HepG2 (cell line): ENCODE results near the gene GALP. TPM values are rescaled to one million over a fixed set of nuclear protein-coding genes. Genes with fewer than 3 reads are reported as not detected.

Experiments
- ATAC-seq: fragments of 200-7000 bp; cut with Tn5 transposase; 3 replicates; pipeline ENCODE4 v1.9.1; 2020; ENCODE audit warnings: mild to moderate bottlenecking, moderate library complexity
- BruUV-seq: library from RNA; stranded (reverse); fragments of 400-500 nt; replicated peaks from 2 replicates; lab custom pipeline; 2021; lab: Mats Ljungman, UMichigan
- CTCF ChIA-PET: fragments of 300-600 bp; formaldehyde crosslinking; extraction: SDS; loops from one replicate; lab custom pipeline; 2021; ENCODE audit warnings: low total read pairs, inconsistent platforms, low intra/inter-chr PET ratio; lab: Yijun Ruan, JAX
- POLR2A ChIA-PET: fragments of 350-600 bp; sonication (Branson Sonifier 250); formaldehyde crosslinking; loops from one replicate; lab custom pipeline; 2020; ENCODE audit warnings: antibody characterized with exemption, inconsistent platforms; lab: Yijun Ruan, JAX
- DNase-seq: peaks from one replicate; pipeline ENCODE4 v3.0.0-alpha.2; 2015; ENCODE audit warnings: low spot score
- FAIRE-seq: peaks from 3 replicates; lab custom pipeline; 2011; peaks lifted over from hg19 to GRCh38; lab: Jason Lieb, UNC
- H2AFZ ChIP-seq: one replicate; pipeline ENCODE4 v1.6.1; 2011; ENCODE audit warnings: low read length, inconsistent platforms
- H3K27ac ChIP-seq: fragments of 300-600 bp; 3 replicates; pipeline ENCODE4 v1.8.0; 2011; ENCODE audit warnings: mixed run types, mild to moderate bottlenecking, mixed read lengths, low read length, inconsistent platforms; ENCODE audit not compliant: insufficient read depth; ENCODE audit errors: extremely low read length
- H3K27me3 ChIP-seq, 2 experiments: fragments of 200-600 bp in 1 of 2; 2 replicates in 1 of 2; 3 replicates in 1 of 2; pipeline versions ENCODE4 v1.6.0 to v1.8.0; 2011; ENCODE audit warnings: low read length in 2 of 2, mild to moderate bottlenecking in 2 of 2, moderate library complexity in 2 of 2, inconsistent platforms in 1 of 2; ENCODE audit not compliant: insufficient read depth in 2 of 2, control insufficient read depth in 1 of 2
- H3K36me3 ChIP-seq, 2 experiments: fragments of 200-600 bp in 1 of 2; replicated peaks in 1 of 2; 2 replicates in 1 of 2; 3 replicates in 1 of 2; pipeline versions ENCODE4 v1.5.1 to v1.8.0; 2011; ENCODE audit warnings: low read length in 2 of 2, inconsistent platforms in 1 of 2; ENCODE audit not compliant: insufficient read depth in 2 of 2, control insufficient read depth in 1 of 2
- H3K4me1 ChIP-seq: 2 replicates; pipeline ENCODE4 v1.5.1; 2012; ENCODE audit warnings: low read length, inconsistent platforms; ENCODE audit not compliant: insufficient read depth
- H3K4me2 ChIP-seq: 2 replicates; pipeline ENCODE4 v1.6.0; 2011; ENCODE audit warnings: low read depth, low read length, inconsistent platforms
- H3K4me3 ChIP-seq, 3 experiments: fragments of 200-600 bp in 1 of 3; sonication (generic), shearing (Covaris generic) in 1 of 3; replicated peaks in 1 of 3; 2 replicates each; pipeline ENCODE4 v1.5.1; 2011 to 2016; ENCODE audit warnings: low read length in 3 of 3, inconsistent platforms in 2 of 3, low read depth in 2 of 3, mild to moderate bottlenecking in 2 of 3, control low read depth in 1 of 3, mixed read lengths in 1 of 3; ENCODE audit not compliant: insufficient read depth in 1 of 3
- H3K79me2 ChIP-seq: one replicate; pipeline ENCODE4 v1.6.1; 2011; ENCODE audit warnings: low read length, inconsistent platforms; ENCODE audit not compliant: insufficient read depth
- H3K9ac ChIP-seq: 2 replicates; pipeline ENCODE4 v1.6.0; 2011; ENCODE audit warnings: mild to moderate bottlenecking, low read depth, low read length, inconsistent platforms; ENCODE audit not compliant: insufficient read depth
- H3K9me3 ChIP-seq: 2 replicates; pipeline ENCODE4 v1.5.1; 2012; ENCODE audit warnings: mild to moderate bottlenecking, low read length
- H4K20me1 ChIP-seq: 2 replicates; pipeline ENCODE4 v1.6.0; 2011; ENCODE audit warnings: inconsistent platforms, mild to moderate bottlenecking, low read length, moderate library complexity; ENCODE audit not compliant: insufficient read depth
- AHR ChIP-seq: IDR thresholded peaks from 2 replicates; pipeline ENCODE4 v1.6.1; 2018; ENCODE audit warnings: missing genetic modification reagents, missing compliant biosample characterization
- CBFB ChIP-seq: sonication (generic); formaldehyde crosslinking; IDR thresholded peaks from 2 replicates; pipeline ENCODE4 v1.4.0; 2020; ENCODE audit warnings: missing genetic modification reagents
- DRAP1 ChIP-seq: IDR thresholded peaks from 2 replicates; pipeline ENCODE4 v1.6.1; 2016; ENCODE audit warnings: missing genetic modification reagents, missing compliant biosample characterization
- ESRRA ChIP-seq: sonication (generic); formaldehyde crosslinking; IDR thresholded peaks from 2 replicates; pipeline ENCODE4 v1.5.1; 2020; ENCODE audit warnings: mild to moderate bottlenecking, low read depth, missing genetic modification reagents
- FIP1L1 ChIP-seq: fragments of 200-400 bp; formaldehyde crosslinking; IDR thresholded peaks from 2 replicates; pipeline ENCODE4 v1.6.1; 2018; ENCODE audit warnings: low read depth, mild to moderate bottlenecking, low read length, moderate library complexity, borderline replicate concordance; ENCODE audit not compliant: insufficient read depth
- HNRNPL ChIP-seq: fragments of 200-400 bp; formaldehyde crosslinking; IDR thresholded peaks from 2 replicates; pipeline ENCODE4 v1.6.1; 2017; ENCODE audit warnings: mild to moderate bottlenecking, low read depth, low read length
- ISX ChIP-seq: sonication (generic); formaldehyde crosslinking; conservative IDR thresholded peaks from 2 replicates; pipeline ENCODE4 v1.5.0; 2020; ENCODE audit warnings: missing genetic modification reagents
- NBN ChIP-seq: fragments of 450-650 bp; conservative IDR thresholded peaks from 2 replicates; pipeline ENCODE4 v1.6.1; 2017
- NCOA1 ChIP-seq: sonication (generic); formaldehyde crosslinking; IDR thresholded peaks from 2 replicates; pipeline ENCODE4 v1.9.0; 2021; ENCODE audit warnings: missing genetic modification reagents
- THAP9 ChIP-seq: sonication (generic); formaldehyde crosslinking; IDR thresholded peaks from 2 replicates; pipeline ENCODE4; 2020; ENCODE audit warnings: missing genetic modification reagents, mild to moderate bottlenecking, borderline replicate concordance
- TRIM24 ChIP-seq: sonication (generic); formaldehyde crosslinking; IDR thresholded peaks from 2 replicates; pipeline ENCODE4 v1.8.0; 2022; ENCODE audit warnings: mild to moderate bottlenecking, missing genetic modification reagents
- TSC22D2 ChIP-seq: sonication (generic); formaldehyde crosslinking; IDR thresholded peaks from 2 replicates; pipeline ENCODE4 v1.5.1; 2020; ENCODE audit warnings: missing genetic modification reagents, mild to moderate bottlenecking, borderline replicate concordance
- ZFP36L2 ChIP-seq: sonication (generic); formaldehyde crosslinking; IDR thresholded peaks from 2 replicates; pipeline ENCODE4 v1.4.0; 2020; ENCODE audit warnings: missing genetic modification reagents
- ZFX ChIP-seq: sonication (generic); formaldehyde crosslinking; IDR thresholded peaks from 2 replicates; pipeline ENCODE4 v1.4.0; 2020; ENCODE audit warnings: mild to moderate bottlenecking, low read depth, missing genetic modification reagents, moderate library complexity
- ZNF260 ChIP-seq: sonication (generic); formaldehyde crosslinking; IDR thresholded peaks from 2 replicates; pipeline ENCODE4 v1.4.0; 2020; ENCODE audit warnings: missing genetic modification reagents, low read depth, mild to moderate bottlenecking, borderline replicate concordance
- WGBS: methylation state at CpG from one replicate; pipeline ENCODE4 v1.1.6; 2017; ENCODE audit warnings: low lambda C conversion rate; 5-methylcytosine and 5-hydroxymethylcytosine counted together
- in situ Hi-C: cut with HindIII; loops from 2 replicates; pipeline ENCODE4 v1.10.0; 2017; ENCODE audit warnings: low pct_unique_long_range_greater_than_20kb; ENCODE audit not compliant: extremely low pct_ligation_motif_present
- intact Hi-C: fragments of 100-400 bp; cut with micrococcal nuclease; formaldehyde crosslinking; loops from one replicate; pipeline ENCODE4 v1.10.0; 2022; ENCODE audit not compliant: unreplicated experiment
- polyA plus RNA-seq, 8 experiments: library from polyadenylated mRNA; depleted of rRNA in 3 of 8; stranded (reverse) in 7 of 8; unstranded in 1 of 8; fragments of >200 nt; fragmentation: Illumina TruSeq in 4 of 8; extraction: Trizol in 4 of 8; gene quantifications; 2 replicates each; pipeline versions ENCODE4 v1.2.1 to v1.2.3, GENCODE V29; 2011 to 2016; ENCODE audit warnings: low read depth in 4 of 8, missing spikeins in 1 of 8, mixed read lengths in 1 of 8; ENCODE audit not compliant: insufficient read depth in 1 of 8
- total RNA-seq, 5 experiments: library from RNA; depleted of rRNA; stranded (reverse); fragments of >200 nt; fragmentation: Illumina TruSeq; extraction: Trizol; gene quantifications; 2 replicates each; pipeline ENCODE4 v1.2.3, GENCODE V29; 2016; ENCODE audit warnings: low read depth in 1 of 5
- TF ChIP-seq, protein P1 (sequence below): IDR thresholded peaks from 2 replicates; pipeline ENCODE4 v1.6.1; 2016; ENCODE audit warnings: low read depth, control low read depth
- TF ChIP-seq, protein P2 (sequence below): sonication (generic); formaldehyde crosslinking; IDR thresholded peaks from 2 replicates; pipeline ENCODE4 v1.5.1; 2020; ENCODE audit warnings: mild to moderate bottlenecking, moderate library complexity, missing genetic modification reagents

The GALP gene
- total and polyA plus RNA-seq, 2 of the 13 experiments (the other 11 are each of a cell fraction or from before 2014, with no cell fraction given), result not detected

GRCh38 chr19:56140583-56141416 lies 35.0 kb upstream of the GALP start, which contains the start of gene ZNF444:
ZNF444 (plus strand) TSS chr19:56141287; CDS start chr19:56146912, 5,625 bp downstream.
- Histone ChIP-seq H3K4me1 (peaks cover 86% of the 10 kb centered on the region), H3K4me3 (peak within 1 kb of the TSS; percentile 72 to 84 (median 83)), H3K4me2 (peak within 1 kb of the TSS; percentile 94), H3K79me2 (peaks cover 35% of the 10 kb centered on the region), H3K9ac (peak within 1 kb of the TSS; percentile 98), H3K27me3 (no peaks in the 10 kb centered on the region; a peak in 1 of 5 replicates), H2AFZ (no peak within 1 kb of the TSS), H3K27ac (peak within 1 kb of the TSS; percentile 100), H3K9me3 (no peaks in the 10 kb centered on the region), H3K36me3 (peaks cover 0 to 4% of the 10 kb centered on the region in 2 experiments; a peak in 1 of 5 replicates), H4K20me1 (no peaks in the 10 kb centered on the region)
- ATAC-seq (peak; percentile 83), FAIRE-seq (peak; percentile 97), DNase-seq (peak; percentile 98)
- in situ Hi-C loops, result no loop called here
- BruUV-seq, result no TSS peak
- WGBS, result 1% methylated on average over 53 of the region's 56 CpGs
- POLR2A ChIA-PET, result interaction anchor here (0.6 to 4.9 kb wide), 9 partner anchors 9 to 934 kb away, joined by 3 to 113 read pairs (median 18); partner anchors contain the start of gene ZNF787
- intact Hi-C loops, result loop anchor here (1.0 to 2.0 kb wide), 2 partner anchors 19 to 30 kb away; partner anchors contain the start of gene ZNF787
- CTCF ChIA-PET, result no interaction called here
- peak; percentile 60; the same call in 1 of the 2 replicates for TF ChIP-seq CBFB (CRISPR knock-in tag)
- TF ChIP-seq ZFP36L2 (CRISPR knock-in tag), result no peak
- no peak for TF ChIP-seq TRIM24 (CRISPR knock-in tag)
- peak; percentile 91 for TF ChIP-seq HNRNPL
- TF ChIP-seq THAP9 (CRISPR knock-in tag), result peak; percentile 82; the same call in 1 of the 2 replicates
- no peak for TF ChIP-seq ESRRA (CRISPR knock-in tag)
- TF ChIP-seq TSC22D2 (CRISPR knock-in tag), result 0 out of 2 replicates have a peak, but pooled peaks have one; percentile 44
- TF ChIP-seq ZFX (CRISPR knock-in tag), result peak; percentile 70; the same call in 1 of the 2 replicates
- peak; percentile 65 for TF ChIP-seq DRAP1 (CRISPR knock-in tag)
- no peak for TF ChIP-seq NBN
- no peak for TF ChIP-seq AHR (CRISPR knock-in tag)
- TF ChIP-seq, protein P1, sequence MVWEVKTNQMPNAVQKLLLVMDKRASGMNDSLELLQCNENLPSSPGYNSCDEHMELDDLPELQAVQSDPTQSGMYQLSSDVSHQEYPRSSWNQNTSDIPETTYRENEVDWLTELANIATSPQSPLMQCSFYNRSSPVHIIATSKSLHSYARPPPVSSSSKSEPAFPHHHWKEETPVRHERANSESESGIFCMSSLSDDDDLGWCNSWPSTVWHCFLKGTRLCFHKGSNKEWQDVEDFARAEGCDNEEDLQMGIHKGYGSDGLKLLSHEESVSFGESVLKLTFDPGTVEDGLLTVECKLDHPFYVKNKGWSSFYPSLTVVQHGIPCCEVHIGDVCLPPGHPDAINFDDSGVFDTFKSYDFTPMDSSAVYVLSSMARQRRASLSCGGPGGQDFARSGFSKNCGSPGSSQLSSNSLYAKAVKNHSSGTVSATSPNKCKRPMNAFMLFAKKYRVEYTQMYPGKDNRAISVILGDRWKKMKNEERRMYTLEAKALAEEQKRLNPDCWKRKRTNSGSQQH (CRISPR knock-in tag), result no peak
- TF ChIP-seq ISX (CRISPR knock-in tag), result no peak
- no peak for TF ChIP-seq FIP1L1
- no peak for TF ChIP-seq ZNF260 (CRISPR knock-in tag)
- TF ChIP-seq NCOA1 (CRISPR knock-in tag), result no peak
- TF ChIP-seq, protein P2, sequence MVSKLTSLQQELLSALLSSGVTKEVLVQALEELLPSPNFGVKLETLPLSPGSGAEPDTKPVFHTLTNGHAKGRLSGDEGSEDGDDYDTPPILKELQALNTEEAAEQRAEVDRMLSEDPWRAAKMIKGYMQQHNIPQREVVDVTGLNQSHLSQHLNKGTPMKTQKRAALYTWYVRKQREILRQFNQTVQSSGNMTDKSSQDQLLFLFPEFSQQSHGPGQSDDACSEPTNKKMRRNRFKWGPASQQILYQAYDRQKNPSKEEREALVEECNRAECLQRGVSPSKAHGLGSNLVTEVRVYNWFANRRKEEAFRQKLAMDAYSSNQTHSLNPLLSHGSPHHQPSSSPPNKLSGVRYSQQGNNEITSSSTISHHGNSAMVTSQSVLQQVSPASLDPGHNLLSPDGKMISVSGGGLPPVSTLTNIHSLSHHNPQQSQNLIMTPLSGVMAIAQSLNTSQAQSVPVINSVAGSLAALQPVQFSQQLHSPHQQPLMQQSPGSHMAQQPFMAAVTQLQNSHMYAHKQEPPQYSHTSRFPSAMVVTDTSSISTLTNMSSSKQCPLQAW (CRISPR knock-in tag), result peak; percentile 94
